Measurements from ENCODE around the gene MAPK1. TPM values are rescaled to one million over a fixed set of nuclear protein-coding genes. Genes with fewer than 3 reads are reported as not detected.

The MAPK1 gene
- total and polyA plus RNA-seq, 9 of the 15 experiments (the other 6 are each of a cell fraction or from before 2014, with no cell fraction given): 46.3 to 575 (median 283) TPM

- TF ChIP-seq, protein P1, sequence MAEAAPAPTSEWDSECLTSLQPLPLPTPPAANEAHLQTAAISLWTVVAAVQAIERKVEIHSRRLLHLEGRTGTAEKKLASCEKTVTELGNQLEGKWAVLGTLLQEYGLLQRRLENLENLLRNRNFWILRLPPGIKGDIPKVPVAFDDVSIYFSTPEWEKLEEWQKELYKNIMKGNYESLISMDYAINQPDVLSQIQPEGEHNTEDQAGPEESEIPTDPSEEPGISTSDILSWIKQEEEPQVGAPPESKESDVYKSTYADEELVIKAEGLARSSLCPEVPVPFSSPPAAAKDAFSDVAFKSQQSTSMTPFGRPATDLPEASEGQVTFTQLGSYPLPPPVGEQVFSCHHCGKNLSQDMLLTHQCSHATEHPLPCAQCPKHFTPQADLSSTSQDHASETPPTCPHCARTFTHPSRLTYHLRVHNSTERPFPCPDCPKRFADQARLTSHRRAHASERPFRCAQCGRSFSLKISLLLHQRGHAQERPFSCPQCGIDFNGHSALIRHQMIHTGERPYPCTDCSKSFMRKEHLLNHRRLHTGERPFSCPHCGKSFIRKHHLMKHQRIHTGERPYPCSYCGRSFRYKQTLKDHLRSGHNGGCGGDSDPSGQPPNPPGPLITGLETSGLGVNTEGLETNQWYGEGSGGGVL (CRISPR knock-in tag; IDR thresholded peaks at IDR 0.05): no peak
- TF ChIP-seq MYC (IDR thresholded peaks at IDR 0.05; ENCODE audit: low read depth, low read length) (peak; percentile 2; the same call in 1 of the 2 replicates), MYC (CRISPR knock-in tag; IDR thresholded peaks at IDR 0.05; ENCODE audit: borderline replicate concordance, low read depth) (no peak), NFATC3 (IDR thresholded peaks at IDR 0.05) (no peak), YY1 (IDR thresholded peaks at IDR 0.05; ENCODE audit: borderline replicate concordance in 1 of 3, control insufficient read depth in 1 of 3, extremely low read depth in 1 of 3, insufficient read depth in 3 of 3, insufficient read length in 1 of 3, insufficient replicate concordance in 2 of 3, low read depth in 1 of 3, low read length in 2 of 3) (peak in 1 of 3 experiments; percentile 5), CBX3 (IDR thresholded peaks at IDR 0.05; ENCODE audit: borderline replicate concordance in 1 of 2, low read length in 2 of 2) (peak in 1 of 2 experiments; percentile 77; a peak in 1 of 3 replicates), E2F6 (IDR thresholded peaks at IDR 0.05; ENCODE audit: borderline replicate concordance in 1 of 2, extremely low read depth in 1 of 2, insufficient read depth in 1 of 2, insufficient read length in 1 of 2, low read depth in 1 of 2, low read length in 1 of 2, poor library complexity in 1 of 2, severe bottlenecking in 1 of 2) (peak in 1 of 2 experiments; percentile 33), ZFP36 (IDR thresholded peaks at IDR 0.05; ENCODE audit: low read depth, low read length, partially characterized antibody) (peak; percentile 31), CSDE1 (IDR thresholded peaks at IDR 0.05) (no peak), ILF3 (IDR thresholded peaks at IDR 0.05; ENCODE audit: borderline replicate concordance) (no peak), C11orf30 (IDR thresholded peaks at IDR 0.05; ENCODE audit: low read depth) (no peak), UBTF (IDR thresholded peaks at IDR 0.05; ENCODE audit: borderline replicate concordance in 1 of 2, low read depth in 2 of 2, low read length in 2 of 2) (peak; percentile 97 to 99), SIN3A (IDR thresholded peaks at IDR 0.05; ENCODE audit: borderline replicate concordance in 2 of 2, control insufficient read depth in 1 of 2, low read depth in 2 of 2, low read length in 2 of 2) (no peak)
- TF ChIP-seq, protein P2, sequence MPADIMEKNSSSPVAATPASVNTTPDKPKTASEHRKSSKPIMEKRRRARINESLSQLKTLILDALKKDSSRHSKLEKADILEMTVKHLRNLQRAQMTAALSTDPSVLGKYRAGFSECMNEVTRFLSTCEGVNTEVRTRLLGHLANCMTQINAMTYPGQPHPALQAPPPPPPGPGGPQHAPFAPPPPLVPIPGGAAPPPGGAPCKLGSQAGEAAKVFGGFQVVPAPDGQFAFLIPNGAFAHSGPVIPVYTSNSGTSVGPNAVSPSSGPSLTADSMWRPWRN (IDR thresholded peaks at IDR 0.05; ENCODE audit: low read depth): no peak
These were observed 131.3 kb downstream of the MAPK1 start (continued) for GRCh38 chr22:21736084-21736642.
